H1 (cell line): ENCODE measurements around the gene C5. TPM values are rescaled to one million over a fixed set of nuclear protein-coding genes. Genes with fewer than 3 reads are reported as not detected.

Source experiments
- CTCF ChIA-PET: fragments of 300-600 bp; sonication (Branson Sonifier 250); formaldehyde crosslinking; loops from one replicate; lab custom pipeline; 2021; ENCODE audit not compliant: partially characterized antibody; lab: Charles Lee
- POLR2A ChIA-PET: fragments of 300-600 bp; sonication (Branson Sonifier 250); formaldehyde crosslinking; loops from one replicate; lab custom pipeline; 2021; ENCODE audit warnings: inconsistent platforms; ENCODE audit not compliant: partially characterized antibody; lab: Charles Lee
- DNase-seq, 2 experiments: peaks; one replicate each; pipeline versions ENCODE4 v3.0.0 to v3.0.0-alpha.2; 2010 to 2022; ENCODE audit warnings: low spot score in 2 of 2, low read depth in 1 of 2, mixed read lengths in 1 of 2
- FAIRE-seq: peaks from 2 replicates; lab custom pipeline; 2011; peaks lifted over from hg19 to GRCh38; lab: Jason Lieb, UNC
- H2AFZ ChIP-seq: 2 replicates; pipeline ENCODE4 v1.8.1; 2012; ENCODE audit warnings: low read length, inconsistent platforms
- H2AK5ac ChIP-seq: 2 replicates; pipeline ENCODE4 v1.6.1; 2013; ENCODE audit warnings: low read depth, low read length
- H2BK120ac ChIP-seq: replicated peaks from 2 replicates; pipeline ENCODE3; 2013; ENCODE audit warnings: low read depth, low read length, inconsistent platforms
- H2BK12ac ChIP-seq: 2 replicates; pipeline ENCODE4 v1.6.1; 2013; ENCODE audit warnings: low read depth, low read length
- H2BK15ac ChIP-seq: 2 replicates; pipeline ENCODE4 v1.6.1; 2013; ENCODE audit warnings: low read length
- H2BK20ac ChIP-seq: 2 replicates; pipeline ENCODE4 v1.6.1; 2013; ENCODE audit warnings: low read length
- H2BK5ac ChIP-seq: 2 replicates; pipeline ENCODE4 v1.6.1; 2013; ENCODE audit warnings: low read depth, low read length
- H3K14ac ChIP-seq: 2 replicates; pipeline ENCODE4 v1.6.1; 2013; ENCODE audit warnings: inconsistent platforms; ENCODE audit not compliant: insufficient read length
- H3K18ac ChIP-seq: 2 replicates; pipeline ENCODE4 v1.6.1; 2013; ENCODE audit warnings: low read length; ENCODE audit errors: extremely low read depth
- H3K23ac ChIP-seq: 2 replicates; pipeline ENCODE4 v1.6.1; 2013; ENCODE audit warnings: inconsistent platforms; ENCODE audit not compliant: insufficient read length
- H3K23me2 ChIP-seq: 2 replicates; pipeline ENCODE4 v1.6.1; 2013; ENCODE audit warnings: low read depth, low read length
- H3K27ac ChIP-seq: 2 replicates; pipeline ENCODE4 v1.6.1; 2011; ENCODE audit warnings: low read depth, low read length, inconsistent platforms
- H3K27me3 ChIP-seq, 4 experiments: replicated peaks in 1 of 4; 1 replicate in 1 of 4; 2 replicates in 3 of 4; pipeline versions ENCODE4 v1.6.1 to v1.8.1; 2011 to 2013; ENCODE audit warnings: low read length in 3 of 4, mild to moderate bottlenecking in 3 of 4, inconsistent platforms in 2 of 4, mixed read lengths in 2 of 4, moderate library complexity in 1 of 4; ENCODE audit not compliant: control insufficient read depth in 3 of 4, insufficient read depth in 3 of 4; ENCODE audit errors: extremely low read depth in 1 of 4
- H3K36me3 ChIP-seq, 4 experiments: 2 replicates each; pipeline versions ENCODE4 v1.6.1 to v1.8.1; 2011 to 2013; ENCODE audit warnings: mild to moderate bottlenecking in 4 of 4, low read length in 3 of 4, moderate library complexity in 2 of 4, control low read depth in 1 of 4, inconsistent platforms in 1 of 4; ENCODE audit not compliant: insufficient read depth in 4 of 4, control insufficient read depth in 2 of 4
- H3K4ac ChIP-seq: replicated peaks from 2 replicates; pipeline ENCODE3; 2013; ENCODE audit warnings: low read length, low read depth, mixed read lengths, inconsistent platforms; ENCODE audit not compliant: insufficient read length
- H3K4me1 ChIP-seq, 4 experiments: replicated peaks in 1 of 4; 1 replicate in 1 of 4; 2 replicates in 3 of 4; pipeline versions ENCODE4 v1.6.1 to v1.8.1; 2011 to 2013; ENCODE audit warnings: low read length in 3 of 4, inconsistent platforms in 2 of 4, mixed read lengths in 1 of 4; ENCODE audit not compliant: insufficient read depth in 4 of 4, control insufficient read depth in 3 of 4
- H3K4me2 ChIP-seq, 2 experiments: 2 replicates each; pipeline versions ENCODE4 v1.6.1 to v1.8.1; 2011 to 2013; ENCODE audit warnings: low read depth in 2 of 2, low read length in 2 of 2, control low read depth in 1 of 2, inconsistent platforms in 1 of 2, mild to moderate bottlenecking in 1 of 2; ENCODE audit not compliant: insufficient read depth in 1 of 2
- H3K4me3 ChIP-seq, 4 experiments: fragments of 200-600, 300-600 bp in 1 of 4; sonication (generic), shearing (Covaris generic), sonication (Bioruptor Twin) in 1 of 4; 2 replicates each; pipeline versions ENCODE4 v1.5.1 to v1.8.1; 2011 to 2016; ENCODE audit warnings: low read length in 4 of 4, low read depth in 3 of 4, control low read depth in 2 of 4, inconsistent platforms in 2 of 4, mild to moderate bottlenecking in 2 of 4, mixed read lengths in 1 of 4, moderate library complexity in 1 of 4; ENCODE audit not compliant: insufficient read depth in 2 of 4; ENCODE audit errors: extremely low read depth in 1 of 4
- H3K56ac ChIP-seq: replicated peaks from 2 replicates; pipeline ENCODE3; 2013; ENCODE audit warnings: low read depth, mild to moderate bottlenecking, mixed read lengths, low read length, inconsistent platforms; ENCODE audit not compliant: insufficient read length
- H3K79me1 ChIP-seq: 2 replicates; pipeline ENCODE4 v1.6.1; 2013; ENCODE audit warnings: low read depth, low read length, control low read depth
- H3K79me2 ChIP-seq, 2 experiments: 2 replicates each; pipeline versions ENCODE4 v1.6.1 to v1.8.1; 2012 to 2013; ENCODE audit warnings: low read length in 2 of 2, mild to moderate bottlenecking in 2 of 2, inconsistent platforms in 1 of 2; ENCODE audit not compliant: insufficient read depth in 2 of 2, control insufficient read depth in 1 of 2
- H3K9ac ChIP-seq, 4 experiments: replicated peaks in 1 of 4; 1 replicate in 1 of 4; 2 replicates in 3 of 4; pipeline versions ENCODE4 v1.6.1 to v1.8.1; 2011 to 2013; ENCODE audit warnings: low read depth in 3 of 4, low read length in 3 of 4, control low read depth in 2 of 4, mild to moderate bottlenecking in 2 of 4, moderate library complexity in 2 of 4, inconsistent platforms in 1 of 4; ENCODE audit errors: extremely low read depth in 1 of 4
- H3K9me3 ChIP-seq, 2 experiments: 2 replicates each; pipeline versions ENCODE4 v1.6.1 to v1.8.1; 2012 to 2013; ENCODE audit warnings: mild to moderate bottlenecking in 2 of 2, moderate library complexity in 2 of 2, control low read depth in 1 of 2, inconsistent platforms in 1 of 2, low read depth in 1 of 2, low read length in 1 of 2, mixed read lengths in 1 of 2; ENCODE audit not compliant: insufficient read depth in 2 of 2
- H4K20me1 ChIP-seq, 2 experiments: replicated peaks in 1 of 2; 2 replicates each; pipeline versions ENCODE3 to v1.8.1; 2011 to 2013; ENCODE audit warnings: inconsistent platforms in 2 of 2, low read length in 2 of 2, mild to moderate bottlenecking in 1 of 2; ENCODE audit not compliant: insufficient read depth in 2 of 2, control insufficient read depth in 1 of 2
- H4K5ac ChIP-seq: 2 replicates; pipeline ENCODE4 v1.6.1; 2013; ENCODE audit warnings: low read length, low read depth, mixed read lengths, inconsistent platforms; ENCODE audit not compliant: insufficient read length
- H4K8ac ChIP-seq: 2 replicates; pipeline ENCODE4 v1.8.0; 2013; ENCODE audit warnings: mild to moderate bottlenecking, moderate library complexity, low read length, inconsistent platforms; ENCODE audit not compliant: insufficient read depth; ENCODE audit errors: extremely low read depth
- H4K91ac ChIP-seq: replicated peaks from 2 replicates; pipeline ENCODE3; 2013; ENCODE audit warnings: low read length, mixed read lengths, inconsistent platforms; ENCODE audit not compliant: insufficient read length
- BRCA1 ChIP-seq: IDR thresholded peaks from 2 replicates; pipeline ENCODE4 v1.6.1; 2012; ENCODE audit warnings: low read depth, low read length, improper control_type of control experiment
- EGR1 ChIP-seq: IDR thresholded peaks from 2 replicates; pipeline ENCODE4 v1.6.1; 2011; ENCODE audit warnings: low read depth, low read length, borderline replicate concordance
- FOSL1 ChIP-seq: IDR thresholded peaks from 2 replicates; pipeline ENCODE4 v1.6.1; 2011; ENCODE audit warnings: mild to moderate bottlenecking, low read depth, low read length, moderate library complexity; ENCODE audit not compliant: insufficient read depth
- JUND ChIP-seq: IDR thresholded peaks from 2 replicates; pipeline ENCODE4 v1.6.1; 2011; ENCODE audit warnings: mild to moderate bottlenecking, improper control_type of control experiment, low read length
- NRF1 ChIP-seq: IDR thresholded peaks from 2 replicates; pipeline ENCODE4 v1.6.1; 2011; ENCODE audit warnings: mild to moderate bottlenecking, low read depth, low read length, improper control_type of control experiment
- RNF2 ChIP-seq: fragments of 200-900, 300-1000 bp; sonication (generic); IDR thresholded peaks from 2 replicates; pipeline ENCODE4 v1.7.1; 2016; ENCODE audit warnings: borderline replicate concordance, low read depth, mild to moderate bottlenecking, antibody characterized with exemption, low read length; ENCODE audit not compliant: poor library complexity, severe bottlenecking; ENCODE audit errors: missing control alignments
- RXRA ChIP-seq: IDR thresholded peaks from 2 replicates; pipeline ENCODE4 v1.6.1; 2011; ENCODE audit warnings: low read depth, mild to moderate bottlenecking, low read length, moderate library complexity; ENCODE audit not compliant: insufficient read depth
- SAP30 ChIP-seq: fragments of 300-600 bp; sonication (generic); IDR thresholded peaks from 2 replicates; pipeline ENCODE4 v1.7.1; 2012; ENCODE audit warnings: low read length, moderate library complexity, mild to moderate bottlenecking, inconsistent platforms; ENCODE audit not compliant: insufficient read depth, insufficient replicate concordance
- SP1 ChIP-seq: IDR thresholded peaks from 2 replicates; pipeline ENCODE4 v1.6.1; 2011; ENCODE audit warnings: low read depth, low read length
- SRF ChIP-seq: IDR thresholded peaks from 2 replicates; pipeline ENCODE4 v1.6.1; 2011; ENCODE audit warnings: mild to moderate bottlenecking, low read depth, low read length, moderate library complexity
- TCF12 ChIP-seq: IDR thresholded peaks from 2 replicates; pipeline ENCODE4 v1.6.1; 2011; ENCODE audit warnings: low read depth, mild to moderate bottlenecking, low read length
- WGBS, 2 experiments: shearing (Covaris generic) in 1 of 2; methylation state at CpG; one replicate each; pipeline versions ENCODE4 v1.1.6 to v1.1.7; 2013 to 2015; ENCODE audit warnings: low lambda C conversion rate in 2 of 2, mixed read lengths in 2 of 2, inconsistent platforms in 1 of 2, low coverage in 1 of 2, missing lambda C conversion rate in 1 of 2; ENCODE audit not compliant: insufficient replicate concordance in 2 of 2, insufficient coverage in 1 of 2, insufficient read length in 1 of 2; ENCODE audit errors: extremely low coverage in 1 of 2, missing lambda C conversion rate in 1 of 2; 5-methylcytosine and 5-hydroxymethylcytosine counted together
- polyA plus RNA-seq, 7 experiments: library from polyadenylated mRNA; depleted of rRNA in 3 of 7; stranded (reverse) in 5 of 7; unstranded in 2 of 7; fragments of >200 nt in 5 of 7; fragments of 200-250 nt in 2 of 7; gene quantifications; 1 replicate in 5 of 7; 2 replicates in 1 of 7; 4 replicates in 1 of 7; pipeline versions ENCODE4 v1.2.1 to v1.2.3, GENCODE V29; 2011 to 2013; ENCODE audit warnings: missing spikeins in 2 of 7, mixed read lengths in 2 of 7
- total RNA-seq: library from RNA; stranded (reverse); fragmentation: NEBNext Ultra II Directional; extraction: Animal tissue kit (Norgen Biotek cat#: 25700); gene quantifications from 2 replicates; pipeline ENCODE4 v1.2.1, GENCODE V29; 2021

Gene C5
- total and polyA plus RNA-seq, 2 of the 8 experiments (the other 6 are each of a cell fraction or from before 2014, with no cell fraction given) = 0.24 to 0.35 TPM

GRCh38 chr9:120974921-120975320, 75.2 kb downstream of the C5 start:
- Histone ChIP-seq H3K4me1 (peaks cover 0 to 4% (median 0%) of the 10 kb centered on the region in 4 experiments; a peak in 1 of 7 replicates), H3K14ac (no peak overlapping the region), H3K27me3 (no peaks in the 10 kb centered on the region), H3K9ac (no peak overlapping the region; a peak in 1 of 7 replicates), H3K36me3 (no peaks in the 10 kb centered on the region), H4K91ac (no peak overlapping the region), H3K27ac (no peak overlapping the region), H3K23ac (no peak overlapping the region), H4K8ac (no peak overlapping the region), H3K4me3 (no peak overlapping the region), H2BK20ac (no peak overlapping the region), H3K9me3 (no peaks in the 10 kb centered on the region), H2BK5ac (no peak overlapping the region), H2AFZ (no peak overlapping the region), H2BK15ac (no peak overlapping the region), H3K4ac (no peak overlapping the region), H3K23me2 (no peaks in the 10 kb centered on the region), H2BK12ac (no peak overlapping the region), H3K18ac (no peak overlapping the region), H4K20me1 (no peaks in the 10 kb centered on the region), H3K4me2 (no peak overlapping the region), H2BK120ac (no peak overlapping the region), H2AK5ac (no peak overlapping the region), H3K79me2 (no peaks in the 10 kb centered on the region), H3K56ac (no peak overlapping the region), H4K5ac (no peak overlapping the region), H3K79me1 (no peaks in the 10 kb centered on the region)
- WGBS, 2 experiments = 84% methylated on average over 1 of the region's 1 CpG; no CpG with 5 or more reads in 1 of the 2 experiments
- FAIRE-seq = no peak
- DNase-seq = no peak
- ChIA-PET CTCF (no interaction called here), POLR2A (no interaction called here)
- TF ChIP-seq FOSL1 (no peak), RNF2 (no peak), SRF (no peak), JUND (no peak), RXRA (no peak), NRF1 (no peak), EGR1 (no peak), SAP30 (no peak), TCF12 (no peak), SP1 (no peak), BRCA1 (no peak)
